Endothelial cell of umbilical vein (primary cell): Measurements from ENCODE around the gene PIGT. TPM values are rescaled to one million over a fixed set of nuclear protein-coding genes. Genes with fewer than 3 reads are reported as not detected.

Experiments
- BruUV-seq: library from RNA; stranded (reverse); fragments of 400-500 nt; replicated peaks from 2 replicates; lab custom pipeline; 2021; lab: Mats Ljungman, UMichigan
- CTCF ChIA-PET: fragments of 300-600, 350-600 bp; sonication (Branson Sonifier 250); formaldehyde crosslinking; loops from one replicate; lab custom pipeline; 2021; ENCODE audit warnings: antibody characterized with exemption, inconsistent platforms; lab: Charles Lee
- POLR2A ChIA-PET: fragments of 300-600, 350-600 bp; sonication (Branson Sonifier 250); formaldehyde crosslinking; loops from one replicate; lab custom pipeline; 2021; ENCODE audit warnings: antibody characterized with exemption, inconsistent platforms; lab: Charles Lee
- DNase-seq: peaks from one replicate; pipeline ENCODE4 v3.0.0-alpha.2; 2011; ENCODE audit warnings: low read depth, low spot score
- FAIRE-seq: peaks from 2 replicates; lab custom pipeline; 2011; peaks lifted over from hg19 to GRCh38; lab: Jason Lieb, UNC
- H2AFZ ChIP-seq: 2 replicates; pipeline ENCODE4 v1.6.0; 2012; ENCODE audit warnings: low read depth, low read length, control low read depth, inconsistent platforms
- H3K27ac ChIP-seq: 2 replicates; pipeline ENCODE4 v1.5.1; 2011; ENCODE audit warnings: low read depth, mild to moderate bottlenecking, control low read depth, low read length, moderate library complexity; ENCODE audit not compliant: insufficient read depth
- H3K27me3 ChIP-seq, 2 experiments: 2 replicates each; pipeline versions ENCODE4 v1.6.0 to v1.6.1; 2011; ENCODE audit warnings: low read length in 2 of 2, mixed read lengths in 1 of 2; ENCODE audit not compliant: control insufficient read depth in 2 of 2, insufficient read depth in 2 of 2
- H3K36me3 ChIP-seq, 2 experiments: 2 replicates in 1 of 2; 3 replicates in 1 of 2; pipeline ENCODE4 v1.5.1; 2011; ENCODE audit warnings: low read length in 2 of 2, mild to moderate bottlenecking in 1 of 2, moderate library complexity in 1 of 2; ENCODE audit not compliant: control insufficient read depth in 2 of 2, insufficient read depth in 2 of 2; ENCODE audit errors: extremely low read depth in 1 of 2
- H3K4me1 ChIP-seq: 3 replicates; pipeline ENCODE4 v1.5.1; 2011; ENCODE audit warnings: mild to moderate bottlenecking, low read length; ENCODE audit not compliant: control insufficient read depth, insufficient read depth; ENCODE audit errors: extremely low read depth
- H3K4me2 ChIP-seq: 2 replicates; pipeline ENCODE4 v1.6.1; 2011; ENCODE audit warnings: low read length, control low read depth, mixed read lengths; ENCODE audit not compliant: insufficient read depth
- H3K4me3 ChIP-seq, 3 experiments: fragments of 200-600 bp in 1 of 3; sonication (generic), shearing (Covaris generic) in 1 of 3; replicated peaks in 1 of 3; 2 replicates each; pipeline ENCODE4 v1.5.1; 2011 to 2016; ENCODE audit warnings: control low read depth in 3 of 3, low read length in 3 of 3, mild to moderate bottlenecking in 2 of 3, inconsistent platforms in 1 of 3, low read depth in 1 of 3, moderate library complexity in 1 of 3; ENCODE audit not compliant: insufficient read depth in 1 of 3
- H3K79me2 ChIP-seq: 2 replicates; pipeline ENCODE4 v1.6.0; 2012; ENCODE audit warnings: low read length, inconsistent platforms; ENCODE audit not compliant: control insufficient read depth, insufficient read depth
- H3K9ac ChIP-seq: replicated peaks from 2 replicates; pipeline ENCODE3; 2011; ENCODE audit warnings: low read length, control low read depth; ENCODE audit not compliant: insufficient read depth; ENCODE audit errors: extremely low read depth
- H3K9me1 ChIP-seq: replicated peaks from 3 replicates; pipeline ENCODE4 v1.6.0; 2011; ENCODE audit warnings: mild to moderate bottlenecking, low read length; ENCODE audit not compliant: control insufficient read depth, insufficient read depth; ENCODE audit errors: extremely low read depth
- H3K9me3 ChIP-seq: replicated peaks from 2 replicates; pipeline ENCODE4 v1.5.1; 2012; ENCODE audit warnings: low read length, inconsistent platforms; ENCODE audit not compliant: control insufficient read depth, insufficient read depth
- H4K20me1 ChIP-seq: replicated peaks from 2 replicates; pipeline ENCODE3; 2011; ENCODE audit warnings: mild to moderate bottlenecking, low read length; ENCODE audit not compliant: control insufficient read depth, insufficient read depth; ENCODE audit errors: extremely low read depth
- EZH2 ChIP-seq: IDR thresholded peaks from 2 replicates; pipeline ENCODE4 v1.6.1; 2012; ENCODE audit warnings: borderline replicate concordance, low read depth, mild to moderate bottlenecking, moderate library complexity, low read length, inconsistent platforms; ENCODE audit not compliant: severe bottlenecking
- JUN ChIP-seq: IDR thresholded peaks from 2 replicates; pipeline ENCODE4 v1.6.1; 2011; ENCODE audit warnings: borderline replicate concordance, low read depth; ENCODE audit not compliant: insufficient read length, insufficient read depth
- MYC ChIP-seq: IDR thresholded peaks from one replicate; pipeline ENCODE4 v1.6.1; 2011; ENCODE audit warnings: mild to moderate bottlenecking, low read depth, low read length
- POLR2AphosphoS5 ChIP-seq: IDR thresholded peaks from 2 replicates; pipeline ENCODE4 v1.6.1; 2012; ENCODE audit warnings: low read depth, mild to moderate bottlenecking, control low read depth, low read length, moderate library complexity; ENCODE audit not compliant: insufficient read depth
- dilution Hi-C: fragments of 300-500 bp; cut with MboI; formaldehyde crosslinking; loops from one replicate; pipeline ENCODE4 v1.15.0; 2019; ENCODE audit warnings: low sequenced_read_pairs; ENCODE audit not compliant: extremely low pct_ligation_motif_present
- intact Hi-C: fragments of 100-400 bp; cut with micrococcal nuclease; formaldehyde crosslinking; loops from one replicate; pipeline ENCODE4 v1.10.0; 2022
- polyA plus RNA-seq, 4 experiments: library from polyadenylated mRNA; depleted of rRNA in 3 of 4; stranded (reverse) in 3 of 4; unstranded in 1 of 4; fragments of >200 nt; gene quantifications; 2 replicates each; pipeline versions ENCODE4 v1.2.1 to v1.2.3, GENCODE V29; 2011 to 2012; ENCODE audit warnings: missing spikeins in 1 of 4
- total RNA-seq: library from RNA; stranded (reverse); gene quantifications from 2 replicates; pipeline ENCODE4 v1.2.3, GENCODE V29; 2021
- TF ChIP-seq, protein P1 (sequence below), 2 donors: IDR thresholded peaks; 1 replicate in 1 of 2; 2 replicates in 1 of 2; pipeline ENCODE4 v1.5.1; 2011; ENCODE audit warnings: low read length in 2 of 2, mild to moderate bottlenecking in 2 of 2, moderate library complexity in 2 of 2, control low read depth in 1 of 2, inconsistent platforms in 1 of 2, low read depth in 1 of 2; ENCODE audit not compliant: insufficient read depth in 1 of 2; ENCODE audit errors: extremely low read depth in 1 of 2

PIGT gene
- total and polyA plus RNA-seq, 2 donors (not counting 3 experiments of a cell fraction or from before 2014, with no cell fraction given), result 96.8 to 143 TPM

DNA sequence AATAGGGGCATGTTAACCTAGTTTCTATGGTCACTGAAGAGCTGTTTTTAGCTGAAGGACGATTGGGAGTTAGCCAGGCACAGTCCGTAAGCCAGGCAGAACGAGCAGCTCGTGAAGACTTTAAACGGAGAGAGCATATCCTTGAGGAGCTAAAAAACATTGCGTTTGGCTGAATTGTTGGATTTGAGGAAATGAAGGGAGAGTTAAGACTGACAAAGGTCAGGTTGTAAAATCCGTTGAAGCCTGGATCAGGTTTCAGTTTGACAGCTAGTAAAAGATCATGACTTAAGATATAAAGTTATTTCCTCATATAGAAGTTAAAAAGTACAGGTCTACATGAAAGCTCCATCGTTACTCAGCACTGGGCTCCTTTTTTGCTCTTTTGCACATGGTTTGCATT, 5.1 kb upstream of the PIGT start:
- Histone ChIP-seq H3K27me3 (no peaks in the 10 kb centered on the region), H3K9me3 (no peaks in the 10 kb centered on the region)

DNA sequence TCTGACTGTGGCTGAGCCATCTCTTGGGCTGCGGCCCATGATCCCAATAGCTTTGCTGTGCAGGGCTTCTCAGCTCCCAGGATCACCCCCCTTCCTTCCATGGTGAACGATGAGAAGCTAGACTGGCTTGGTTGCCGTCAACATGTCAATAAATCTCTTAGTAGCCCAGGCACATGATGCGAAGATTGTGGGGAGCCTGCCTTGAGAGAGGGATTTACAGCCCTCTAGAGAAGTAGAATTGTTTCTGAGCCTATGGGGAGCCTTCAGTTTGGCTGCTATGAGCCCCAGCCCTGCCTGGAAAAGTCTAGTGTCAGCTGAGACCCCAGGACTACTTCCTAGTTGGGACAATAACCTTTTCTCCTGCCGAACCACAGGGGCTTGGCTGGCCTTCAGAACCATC, 3.3 kb upstream of the PIGT start:
- no peak overlapping the region for H2AFZ ChIP-seq
- POLR2A ChIA-PET, result no interaction called here
- H3K4me1 ChIP-seq, result peaks cover 14% of the 10 kb centered on the region
- no peak overlapping the region for H3K27ac ChIP-seq
- DNase-seq (no peak), FAIRE-seq (no peak)
- no peaks in the 10 kb centered on the region for H4K20me1 ChIP-seq
- TF ChIP-seq, protein P1, sequence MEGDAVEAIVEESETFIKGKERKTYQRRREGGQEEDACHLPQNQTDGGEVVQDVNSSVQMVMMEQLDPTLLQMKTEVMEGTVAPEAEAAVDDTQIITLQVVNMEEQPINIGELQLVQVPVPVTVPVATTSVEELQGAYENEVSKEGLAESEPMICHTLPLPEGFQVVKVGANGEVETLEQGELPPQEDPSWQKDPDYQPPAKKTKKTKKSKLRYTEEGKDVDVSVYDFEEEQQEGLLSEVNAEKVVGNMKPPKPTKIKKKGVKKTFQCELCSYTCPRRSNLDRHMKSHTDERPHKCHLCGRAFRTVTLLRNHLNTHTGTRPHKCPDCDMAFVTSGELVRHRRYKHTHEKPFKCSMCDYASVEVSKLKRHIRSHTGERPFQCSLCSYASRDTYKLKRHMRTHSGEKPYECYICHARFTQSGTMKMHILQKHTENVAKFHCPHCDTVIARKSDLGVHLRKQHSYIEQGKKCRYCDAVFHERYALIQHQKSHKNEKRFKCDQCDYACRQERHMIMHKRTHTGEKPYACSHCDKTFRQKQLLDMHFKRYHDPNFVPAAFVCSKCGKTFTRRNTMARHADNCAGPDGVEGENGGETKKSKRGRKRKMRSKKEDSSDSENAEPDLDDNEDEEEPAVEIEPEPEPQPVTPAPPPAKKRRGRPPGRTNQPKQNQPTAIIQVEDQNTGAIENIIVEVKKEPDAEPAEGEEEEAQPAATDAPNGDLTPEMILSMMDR (IDR thresholded peaks at IDR 0.05; ENCODE audit: extremely low read depth in 1 of 2, insufficient read depth in 1 of 2, low read depth in 1 of 2, low read length in 2 of 2), result no peak
- TF ChIP-seq JUN, result no peak
- TF ChIP-seq POLR2AphosphoS5, result no peak
- TF ChIP-seq EZH2, result no peak
- no peaks in the 10 kb centered on the region for H3K9me3 ChIP-seq
- dilution Hi-C loops, result no loop called here
- CTCF ChIA-PET, result interaction anchor here (1.2 to 3.6 kb wide), 4 partner anchors 24 to 122 kb away, joined by 3 to 15 read pairs (median 6); partner anchors contain the start of gene SYS1
- peaks cover 13% of the 10 kb centered on the region for H3K79me2 ChIP-seq
- no peak overlapping the region for H3K9ac ChIP-seq
- intact Hi-C loops, result no loop called here
- BruUV-seq, result no TSS peak
- H3K27me3 ChIP-seq, result no peaks in the 10 kb centered on the region
- no peaks in the 10 kb centered on the region for H3K9me1 ChIP-seq
- no peak overlapping the region for H3K4me2 ChIP-seq
- H3K4me3 ChIP-seq, result no peak overlapping the region
- peaks cover 0 to 3% of the 10 kb centered on the region in 2 experiments for H3K36me3 ChIP-seq

More for the DNA sequence above, 5.1 kb upstream of the PIGT start:
- Histone ChIP-seq H2AFZ (no peak overlapping the region), H3K79me2 (no peaks in the 10 kb centered on the region), H3K4me2 (no peak overlapping the region), H3K4me3 (no peak overlapping the region), H3K4me1 (peaks cover 9% of the 10 kb centered on the region), H3K9me1 (no peaks in the 10 kb centered on the region), H3K9ac (no peak overlapping the region), H3K36me3 (peaks cover 0 to 3% of the 10 kb centered on the region in 2 experiments), H3K27ac (no peak overlapping the region), H4K20me1 (no peaks in the 10 kb centered on the region)
- FAIRE-seq (no peak), DNase-seq (no peak)
- CTCF ChIA-PET, result interaction anchor here (1.2 to 3.6 kb wide), 2 partner anchors 9 to 37 kb away, joined by 3 to 15 read pairs; no protein-coding TSS in a partner anchor
- POLR2A ChIA-PET, result no interaction called here
- no TSS peak for BruUV-seq
- intact Hi-C loops (no loop called here), dilution Hi-C loops (no loop called here)
- TF ChIP-seq JUN (no peak), MYC (no peak), POLR2AphosphoS5 (no peak)
- TF ChIP-seq, protein P1 (IDR thresholded peaks at IDR 0.05; ENCODE audit: extremely low read depth in 1 of 2, insufficient read depth in 1 of 2, low read depth in 1 of 2, low read length in 2 of 2), result no peak
